Right ventricle myocardium inferior (tissue), 1 donor: ENCODE data around the gene PRKCA. TPM values are rescaled to one million over a fixed set of nuclear protein-coding genes. Genes with fewer than 3 reads are reported as not detected.

Experiments
- ATAC-seq: fragments of 200-7000 bp; cut with Tn5 transposase; one replicate; pipeline ENCODE4 v1.9.1; 2020; ENCODE audit warnings: mild to moderate bottlenecking, moderate library complexity
- DNase-seq: peaks from one replicate; pipeline ENCODE4 v3.0.0; 2021; ENCODE audit errors: missing footprints
- intact Hi-C: fragments of 100-400 bp; cut with DNase I; formaldehyde crosslinking; loops from one replicate; pipeline ENCODE4 v1.11.0; 2022
- total RNA-seq: library from RNA; stranded (reverse); fragmentation: NEBNext Ultra II Directional; extraction: Animal tissue kit (Norgen Biotek cat#: 25700); gene quantifications from one replicate; pipeline ENCODE4 v1.2.1, GENCODE V29; 2021
- donor health status: DM: no; HTN: yes; CAD: no; lungs with severe emphysema.

Gene PRKCA
- total RNA-seq, 1 donor from 2014 or later, result 6.9 TPM

DNA sequence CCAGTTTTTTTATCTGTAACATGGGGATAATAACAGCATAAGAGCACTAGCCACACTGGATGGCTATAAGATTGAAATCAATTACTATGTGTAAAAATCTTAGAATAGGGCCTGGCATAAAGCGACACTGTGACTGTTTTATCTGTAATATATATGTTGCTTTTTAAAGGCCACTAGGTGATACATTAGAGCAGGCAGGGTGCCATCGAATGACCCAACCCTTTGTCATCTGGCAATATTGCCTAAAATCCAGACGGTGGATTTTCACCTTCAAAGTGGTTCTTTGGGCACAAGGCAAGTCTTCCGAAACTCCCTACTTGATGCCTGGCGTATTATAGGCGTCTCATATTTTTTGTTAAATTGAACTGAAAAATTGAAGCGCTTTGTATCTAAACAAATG, 69.1 kb downstream of the PRKCA start:
- ATAC-seq (no peak), DNase-seq (no peak)
- intact Hi-C loops, result no loop called here

DNA sequence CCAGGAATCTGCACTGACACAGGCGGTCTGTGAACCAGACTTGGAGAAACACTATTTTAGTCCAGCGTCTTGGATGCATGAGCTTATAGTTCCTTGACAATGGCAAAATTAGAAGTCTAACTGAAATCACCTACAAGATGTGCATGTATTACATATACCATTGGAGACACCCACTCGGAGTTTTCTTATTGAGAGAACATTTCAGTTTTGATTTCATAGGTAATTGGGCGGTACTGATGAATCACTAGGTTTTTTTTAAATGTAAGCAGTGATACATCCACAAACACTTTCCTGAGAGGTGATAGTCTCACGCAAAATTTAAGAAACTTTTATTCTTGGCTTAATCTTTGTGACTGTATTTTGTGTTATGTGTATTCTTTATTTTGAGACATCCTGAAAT, 69.8 kb downstream of the PRKCA start:
- ATAC-seq, result no peak
- DNase-seq, result no peak
- intact Hi-C loops, result no loop called here

DNA sequence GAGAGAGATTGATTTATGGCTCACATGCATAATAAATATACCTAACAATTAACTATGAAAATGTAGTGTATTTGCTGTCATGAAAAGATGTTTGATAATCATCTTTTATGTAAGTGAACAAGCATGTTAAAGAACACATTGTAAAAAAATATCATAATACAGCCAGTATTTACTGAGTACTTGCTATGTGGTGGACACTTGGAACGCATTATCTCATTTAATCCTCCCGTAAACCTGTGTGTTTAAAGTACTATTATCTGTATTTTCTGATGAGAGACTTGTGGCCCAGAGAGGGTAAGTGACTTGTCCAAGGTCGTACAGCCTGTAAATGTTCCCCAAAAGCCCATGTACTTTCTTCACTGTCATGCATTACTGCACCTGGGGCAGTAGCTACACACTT, 70.7 kb downstream of the PRKCA start:
- intact Hi-C loops, result no loop called here

DNA sequence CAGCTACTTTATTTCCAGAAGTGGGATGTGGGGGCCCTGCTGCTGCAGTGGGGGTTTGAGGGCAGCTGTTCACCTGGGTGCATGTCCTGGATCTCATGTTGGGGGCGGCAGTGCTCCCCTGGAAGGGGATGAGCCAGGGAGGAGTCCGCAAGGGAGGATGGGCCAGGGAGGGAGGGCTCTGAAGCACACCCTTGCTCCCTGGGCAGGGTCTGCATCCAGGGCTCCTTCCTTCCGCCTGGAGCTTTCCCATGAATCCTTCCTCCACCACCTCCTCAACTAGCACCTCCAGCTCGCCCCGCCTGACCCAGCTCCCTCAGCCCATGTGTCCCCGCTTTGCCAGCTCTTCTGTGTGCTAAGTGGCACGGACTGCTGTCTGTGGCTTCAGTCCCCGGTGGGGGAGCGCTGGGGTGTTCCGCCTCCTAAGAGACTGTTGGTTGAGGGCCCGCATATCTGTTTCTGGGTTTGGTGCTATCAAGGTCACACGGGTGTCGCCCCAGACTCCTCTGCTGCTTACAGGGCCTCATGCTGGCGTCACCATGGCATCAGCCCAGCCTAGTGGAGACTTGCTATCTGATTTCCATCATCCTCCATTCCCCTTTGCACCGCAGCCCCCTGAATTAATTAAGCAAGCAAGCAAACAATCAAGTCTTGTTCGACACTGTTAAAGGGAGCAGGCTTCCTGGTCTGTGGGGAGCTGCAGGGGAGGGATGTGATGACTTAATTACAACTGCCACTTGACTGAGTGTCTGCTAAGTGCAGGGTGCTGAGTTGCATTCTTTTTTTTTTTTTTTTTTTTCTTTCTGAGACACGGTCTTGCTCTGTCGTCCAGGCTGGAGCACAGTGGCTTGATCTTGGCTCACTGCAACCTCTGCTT, 71.8 kb downstream of the PRKCA start:
- ATAC-seq (peak; percentile 87), DNase-seq (no peak)
- intact Hi-C loops, result no loop called here

More for the DNA sequence above, 70.7 kb downstream of the PRKCA start:
- no peak for ATAC-seq
- DNase-seq, result no peak

DNA sequence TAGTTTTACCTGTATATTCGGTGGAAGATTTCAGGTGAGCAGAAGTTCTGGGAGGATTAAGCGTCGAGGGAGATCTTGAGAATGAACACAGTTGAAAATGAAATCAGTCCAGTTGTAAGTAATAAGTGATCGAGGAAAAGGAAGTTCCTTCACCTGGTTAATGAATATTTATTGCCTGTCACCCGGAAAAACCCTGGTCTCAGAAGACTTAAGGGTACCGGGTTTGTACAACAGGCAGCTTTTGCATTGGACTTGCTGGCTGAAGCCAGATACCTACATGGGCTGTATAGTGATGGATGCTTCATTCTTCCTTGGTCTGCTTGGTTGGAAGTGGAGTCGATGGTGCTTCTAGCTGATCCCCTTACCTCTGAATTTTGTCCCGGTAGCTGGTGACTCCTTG, 72.7 kb downstream of the PRKCA start:
- no peak for DNase-seq
- ATAC-seq, result no peak
- intact Hi-C loops, result no loop called here

DNA sequence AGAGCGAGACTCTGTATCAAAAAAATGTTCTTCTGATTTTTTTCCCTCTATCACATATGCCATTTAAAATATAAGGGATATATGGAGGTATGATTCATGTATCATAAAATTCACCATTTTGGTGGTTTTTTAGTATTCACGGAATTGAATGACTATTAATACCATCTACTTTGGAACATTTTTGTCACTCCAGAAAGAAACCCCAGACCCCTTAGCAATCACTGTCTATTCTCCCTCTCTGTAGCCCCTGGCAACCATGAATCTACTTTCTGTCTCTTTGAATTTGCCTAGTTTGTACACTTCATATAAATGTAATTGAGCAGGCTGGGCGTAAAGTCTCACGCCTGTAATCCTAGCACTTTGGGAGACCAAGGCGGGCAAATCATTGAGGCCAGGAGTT, 75.9 kb downstream of the PRKCA start:
- intact Hi-C loops, result no loop called here
- no peak for ATAC-seq
- DNase-seq, result no peak

DNA sequence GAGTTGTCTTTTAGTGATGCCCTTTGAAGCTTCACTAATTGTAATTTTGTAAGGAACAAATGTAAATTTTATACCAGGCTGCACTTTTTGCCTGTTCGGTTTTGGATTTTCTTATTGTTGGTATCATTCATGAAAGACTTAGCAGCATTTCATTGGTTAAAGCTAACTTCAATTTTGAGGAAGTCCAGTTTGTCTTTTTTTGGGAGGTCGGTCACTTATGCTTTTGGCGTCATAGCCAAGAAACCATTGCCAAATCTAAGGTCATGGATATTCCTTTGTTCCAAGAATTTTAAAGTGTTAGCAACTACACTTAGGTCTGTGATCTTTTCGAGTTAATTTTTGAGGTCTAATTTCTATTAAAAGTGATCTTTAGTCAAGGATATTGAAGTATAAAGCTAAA, 77.1 kb downstream of the PRKCA start:
- ATAC-seq (no peak), DNase-seq (no peak)
- intact Hi-C loops, result no loop called here

DNA sequence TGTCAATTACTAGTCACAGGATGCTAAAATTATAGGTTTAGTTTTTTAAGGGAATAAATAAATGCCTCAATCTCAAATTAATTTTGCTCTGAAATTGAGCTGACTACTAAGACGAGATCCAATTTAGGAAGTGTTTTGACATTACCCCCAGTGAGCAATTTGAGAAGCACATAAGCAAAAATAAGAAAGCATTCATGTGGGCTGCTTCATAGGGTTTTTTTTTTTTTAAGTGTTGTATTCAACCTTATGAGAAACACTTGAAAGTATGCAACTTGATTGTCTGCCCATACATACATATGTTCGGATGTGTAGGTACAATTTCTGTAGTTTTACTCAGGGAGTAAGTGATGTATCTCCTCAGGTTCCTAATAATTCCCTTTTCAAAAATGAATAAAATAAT, 77.6 kb downstream of the PRKCA start:
- intact Hi-C loops, result no loop called here
- DNase-seq (no peak), ATAC-seq (no peak)

DNA sequence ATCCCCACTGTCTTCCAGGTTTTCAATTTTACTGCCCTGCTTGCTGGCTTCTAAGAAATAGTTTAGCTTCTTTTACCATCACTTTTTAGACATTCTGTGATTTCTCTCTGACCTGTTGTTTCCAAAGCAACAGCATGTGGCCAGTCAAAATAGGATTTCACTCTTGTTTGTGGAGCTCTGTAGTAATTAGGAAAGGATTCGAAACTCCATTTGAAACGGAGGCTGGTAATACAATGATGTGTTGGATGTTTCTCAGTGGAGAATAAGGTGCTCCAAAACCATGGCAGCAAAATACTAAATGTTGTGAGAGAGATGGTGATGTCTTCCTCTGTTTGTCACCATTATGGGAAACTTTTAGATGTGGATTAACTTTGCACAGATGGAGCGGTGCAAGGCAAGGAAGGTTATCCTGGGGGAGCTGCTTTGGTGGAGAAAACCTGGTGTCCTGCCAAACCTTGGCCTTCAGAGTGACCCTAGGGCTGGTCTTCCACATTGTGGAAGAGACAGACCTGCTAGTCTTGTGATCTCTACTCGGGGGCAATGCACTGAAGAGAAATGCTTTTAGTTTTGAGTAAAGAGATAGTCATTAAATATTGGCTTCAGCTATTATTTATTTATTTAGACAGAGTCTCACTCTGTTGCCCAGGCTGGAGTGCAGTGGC, 79.4 kb downstream of the PRKCA start:
- ATAC-seq (no peak), DNase-seq (no peak)
- intact Hi-C loops, result no loop called here

DNA sequence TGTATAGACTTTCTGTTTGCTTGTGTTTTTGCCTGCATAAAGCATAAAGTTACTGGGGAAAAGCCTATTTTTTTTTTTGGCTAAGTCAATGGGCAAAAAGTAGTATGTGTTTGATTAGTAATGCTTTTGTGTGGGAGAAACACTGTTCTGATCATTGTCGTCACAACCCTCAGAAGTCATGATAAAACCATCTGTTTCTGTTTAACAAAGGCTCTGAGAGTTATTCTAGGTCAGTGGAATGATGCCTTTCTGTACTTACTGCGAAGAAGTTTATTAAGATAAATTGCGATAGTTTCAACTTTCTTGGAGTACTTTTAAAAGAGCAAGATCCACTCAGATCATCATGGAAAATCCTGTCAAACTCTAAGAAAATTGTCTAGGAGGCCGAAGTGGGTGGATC, 80.9 kb downstream of the PRKCA start:
- ATAC-seq (peak; percentile 56), DNase-seq (no peak)
- intact Hi-C loops, result no loop called here

DNA sequence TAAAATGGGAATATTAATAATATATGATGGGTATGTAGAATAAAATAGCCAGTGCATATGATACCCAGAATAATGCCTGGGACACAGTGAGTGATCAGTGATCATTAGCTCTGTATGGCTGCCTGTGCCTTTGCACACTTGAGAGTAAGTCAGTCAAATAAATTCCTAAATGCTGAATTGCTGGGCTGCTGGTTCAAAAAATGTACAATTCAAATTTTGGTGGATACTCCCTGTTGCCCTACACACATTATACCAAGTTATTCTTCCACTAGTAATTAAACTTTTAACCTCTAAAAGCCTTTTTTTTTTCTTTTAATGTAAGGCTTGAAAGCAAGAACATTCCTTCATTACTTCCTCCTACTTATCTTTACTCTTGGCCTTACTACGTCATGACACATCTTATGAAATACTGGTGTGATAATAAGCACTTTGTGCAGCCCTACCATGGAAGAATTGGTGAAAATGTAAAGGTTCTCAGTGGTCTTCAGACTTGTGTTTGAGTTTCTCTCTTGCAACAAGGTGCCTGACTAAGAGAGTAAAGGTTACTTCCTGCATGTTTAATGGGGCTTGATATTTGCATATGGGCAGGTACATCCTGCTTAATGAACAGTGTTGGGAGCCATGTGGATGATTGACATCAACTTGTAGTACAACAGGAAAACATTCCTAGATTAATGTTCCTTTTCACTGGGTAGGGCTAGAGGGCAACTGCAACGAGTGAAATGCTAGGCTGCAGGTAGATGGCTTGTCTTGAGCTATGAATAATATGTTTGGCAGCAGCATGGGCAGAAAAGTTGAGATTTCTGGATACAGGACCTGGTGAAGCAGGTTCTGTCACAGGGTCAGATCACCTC, 84.3 kb downstream of the PRKCA start:
- ATAC-seq, result no peak

DNA sequence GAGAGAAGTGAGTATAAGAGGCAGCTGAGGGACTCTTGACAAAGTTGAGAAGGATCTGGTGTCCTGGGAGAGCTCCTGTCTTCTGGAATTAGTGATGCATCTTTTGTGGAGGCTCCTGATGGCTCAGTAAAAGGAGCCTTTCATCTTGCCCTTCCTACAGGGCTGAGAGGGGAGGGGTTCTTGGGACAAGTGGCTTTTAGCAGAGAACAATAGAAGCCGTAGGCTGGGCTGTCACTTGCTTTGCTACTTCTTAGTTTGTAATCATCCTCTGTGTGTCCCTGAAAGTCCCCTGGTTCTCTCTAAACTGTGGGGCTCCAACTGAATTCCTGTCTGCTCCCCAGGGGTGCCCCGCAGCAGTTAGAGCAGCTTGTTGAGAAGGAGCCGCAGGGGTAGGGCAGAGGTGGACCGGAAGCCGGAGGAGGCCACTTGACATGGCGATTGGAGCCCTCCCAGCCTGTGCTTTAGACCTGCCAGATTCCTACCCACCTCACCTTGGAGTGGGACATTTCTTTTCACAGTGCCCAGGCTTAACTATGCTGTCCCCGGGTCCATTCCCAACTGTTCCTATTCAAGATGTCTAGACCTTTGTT, 85.1 kb downstream of the PRKCA start:
- intact Hi-C loops, result no loop called here
- DNase-seq (no peak), ATAC-seq (no peak)

More for the DNA sequence above, 84.3 kb downstream of the PRKCA start:
- DNase-seq, result no peak
- intact Hi-C loops, result no loop called here

DNA sequence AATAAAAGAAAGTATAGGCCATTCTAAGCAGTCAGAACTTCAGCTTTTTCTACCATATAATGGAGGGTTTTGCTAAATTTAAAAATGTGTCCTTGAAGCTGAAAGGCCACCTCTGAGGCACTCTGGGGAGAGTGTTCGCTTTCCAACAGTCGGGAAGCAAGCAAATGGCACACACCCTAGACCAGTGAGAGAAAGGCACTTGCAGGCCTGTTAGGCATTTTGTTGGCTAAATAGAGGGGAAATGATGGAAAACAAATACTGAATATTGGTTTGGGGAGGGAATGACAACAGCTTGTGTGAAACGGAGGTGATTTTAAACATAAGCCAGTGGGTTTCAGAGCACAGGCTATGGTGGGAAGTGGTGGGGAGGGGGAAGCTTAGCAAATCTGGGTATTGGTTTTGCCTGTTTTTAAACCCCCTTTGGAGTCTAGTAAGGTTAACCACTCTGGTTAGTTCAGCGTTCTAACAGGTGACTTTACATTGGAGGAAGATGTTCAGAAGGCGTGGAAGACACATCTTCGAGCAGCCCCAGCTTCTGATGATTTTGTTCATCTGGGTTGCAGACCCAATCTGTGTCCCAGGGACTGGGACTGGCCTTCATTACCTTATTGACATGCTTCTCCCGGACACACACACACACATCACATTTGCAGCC, 90.5 kb downstream of the PRKCA start:
- no peak for DNase-seq
- no peak for ATAC-seq
- intact Hi-C loops, result no loop called here

DNA sequence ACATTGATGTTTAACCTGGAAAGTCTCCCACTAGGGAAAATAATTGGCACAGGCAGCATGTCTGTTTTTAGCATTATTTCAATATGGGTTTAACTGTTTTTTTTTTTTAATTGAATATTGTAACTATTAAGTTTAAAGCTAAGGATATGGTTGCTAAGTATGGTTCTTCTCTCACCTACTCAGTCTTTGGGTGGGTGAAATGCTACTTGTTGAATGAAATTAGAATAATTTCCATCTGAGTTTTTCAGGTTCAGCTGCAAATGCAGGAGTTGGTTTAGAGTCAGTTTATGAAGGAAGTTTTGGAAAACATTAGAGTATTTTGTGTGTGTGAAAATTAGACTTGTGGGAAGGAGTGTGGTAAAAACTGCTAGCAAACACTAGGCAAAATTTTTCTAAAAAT, 93.5 kb downstream of the PRKCA start:
- DNase-seq, result no peak
- ATAC-seq, result no peak
- intact Hi-C loops, result no loop called here

DNA sequence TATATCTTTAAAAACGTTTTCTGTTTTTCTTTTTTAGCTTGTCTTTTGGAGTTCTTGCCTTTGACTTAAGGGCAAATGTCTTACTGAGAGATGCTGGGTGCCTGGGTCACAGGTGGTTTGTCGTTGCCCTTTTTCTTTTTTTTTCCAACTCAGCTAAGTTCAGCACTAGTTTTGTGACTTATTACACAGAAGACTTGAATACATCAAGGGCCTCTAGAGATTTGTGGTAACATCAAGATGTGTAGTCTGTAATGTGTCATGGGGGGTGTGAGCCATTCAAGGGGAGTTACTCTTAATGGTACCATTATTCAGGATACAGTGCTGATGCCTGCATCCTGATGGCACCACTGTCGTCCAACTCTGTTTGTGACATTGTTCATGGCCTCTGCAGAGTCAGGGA, 95.1 kb downstream of the PRKCA start:
- DNase-seq (no peak), ATAC-seq (no peak)
- intact Hi-C loops, result no loop called here

DNA sequence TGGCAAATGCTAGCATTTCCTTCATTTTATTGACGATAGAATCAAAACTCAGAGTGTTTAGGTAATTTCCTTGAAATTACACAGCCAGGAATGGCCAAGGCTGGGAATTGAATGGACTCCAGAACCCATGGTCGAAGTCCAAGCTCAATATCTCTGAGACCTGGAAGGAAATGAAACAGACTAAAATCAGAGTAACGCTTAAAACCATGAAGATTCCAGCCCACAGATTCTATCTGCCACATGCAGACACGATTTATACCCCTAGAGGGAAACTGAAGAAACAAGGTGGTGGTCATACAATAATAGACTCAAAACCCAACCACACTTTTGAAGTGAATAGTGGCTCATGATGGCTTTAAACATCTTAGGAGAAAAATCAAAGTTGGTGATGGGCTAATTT, 95.6 kb downstream of the PRKCA start:
- ATAC-seq, result no peak
- no peak for DNase-seq
- intact Hi-C loops, result no loop called here

DNA sequence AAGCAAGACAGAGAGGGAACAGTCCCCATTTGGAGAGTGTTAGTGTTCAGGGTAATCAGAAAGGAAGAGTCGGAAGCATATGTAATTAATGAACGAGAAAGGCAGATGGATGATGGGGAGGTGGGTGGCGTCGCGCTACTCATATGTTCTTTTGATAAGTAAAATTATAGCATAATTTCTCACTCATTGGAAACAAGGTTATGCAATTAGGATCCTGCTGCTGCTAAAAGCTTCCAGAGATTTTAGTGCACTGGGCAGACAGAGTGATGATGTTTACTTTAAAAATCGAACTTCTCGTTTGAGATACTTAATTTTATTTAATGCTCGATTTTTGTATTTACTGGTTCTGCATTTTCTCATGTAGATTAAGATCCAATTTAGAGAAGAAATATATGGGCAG, 96.2 kb downstream of the PRKCA start:
- intact Hi-C loops, result no loop called here
- no peak for DNase-seq
- ATAC-seq, result no peak

DNA sequence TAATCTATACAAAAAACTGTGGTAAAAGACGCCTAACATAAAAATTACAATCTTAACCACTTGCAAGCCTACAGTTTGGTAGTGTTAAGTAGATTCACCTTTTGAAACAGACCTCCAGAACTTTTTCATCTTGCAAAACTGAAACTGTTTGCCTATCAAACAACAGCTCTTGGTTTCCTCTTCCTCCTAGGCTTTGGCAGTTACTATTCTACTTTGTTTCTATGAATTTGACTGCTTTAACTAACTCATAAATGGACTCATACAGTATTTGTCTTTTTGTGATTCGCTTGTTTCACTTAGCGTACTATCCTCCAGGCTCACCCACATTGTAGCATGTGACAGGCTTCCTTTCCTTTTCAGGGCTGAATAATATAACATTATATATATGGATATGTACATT, 97.0 kb downstream of the PRKCA start:
- DNase-seq (no peak), ATAC-seq (no peak)
- intact Hi-C loops, result no loop called here
